Astrocyte (in vitro differentiated cells and primary cell): ENCODE results near the gene ALKBH3.

Experiments
- EZH2 ChIP-seq: IDR thresholded peaks from 2 replicates; pipeline ENCODE4 v1.6.1; 2012; ENCODE audit warnings: mild to moderate bottlenecking, low read length, inconsistent platforms; ENCODE audit not compliant: insufficient read depth
- TF ChIP-seq, protein P1 (sequence below): IDR thresholded peaks from 2 replicates; pipeline ENCODE4 v1.5.1; 2011; ENCODE audit warnings: low read depth, mild to moderate bottlenecking, inconsistent platforms, low read length, moderate library complexity; ENCODE audit not compliant: insufficient read depth

DNA sequence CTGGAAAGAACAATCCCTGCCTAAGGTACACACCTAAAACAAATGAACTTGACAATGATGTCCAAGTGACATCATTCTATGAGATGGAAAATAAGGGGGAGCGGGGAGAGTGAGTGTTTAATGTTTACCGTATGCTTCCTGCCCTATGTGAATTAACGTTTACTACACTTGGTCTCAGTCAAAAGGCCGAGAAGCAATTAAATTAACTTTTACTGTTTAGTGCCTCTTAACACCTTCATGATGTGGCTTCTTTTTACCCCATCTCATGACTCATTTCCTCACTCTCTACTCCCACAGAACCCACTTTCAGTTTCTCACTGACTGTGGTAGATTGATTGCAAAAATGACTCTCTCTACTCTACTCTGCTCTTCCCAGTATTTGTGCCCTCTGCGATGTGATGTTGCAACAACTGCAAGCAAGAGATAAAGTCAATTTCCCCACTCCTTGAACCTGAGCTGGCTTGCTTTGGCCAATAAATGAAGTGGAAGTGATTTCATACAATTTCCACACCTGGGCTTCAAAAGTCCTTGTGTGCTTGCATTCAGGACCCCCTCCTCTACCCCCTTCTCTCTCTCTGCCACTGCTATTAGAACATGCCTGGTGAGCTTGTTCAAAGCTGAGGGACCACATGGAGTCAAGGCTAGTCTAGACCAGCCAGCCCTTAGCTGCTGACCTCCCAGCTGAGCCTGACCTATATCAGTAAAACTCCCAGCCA, 11.6 kb upstream of the ALKBH3 start:
- TF ChIP-seq EZH2: no peak
- TF ChIP-seq, protein P1, sequence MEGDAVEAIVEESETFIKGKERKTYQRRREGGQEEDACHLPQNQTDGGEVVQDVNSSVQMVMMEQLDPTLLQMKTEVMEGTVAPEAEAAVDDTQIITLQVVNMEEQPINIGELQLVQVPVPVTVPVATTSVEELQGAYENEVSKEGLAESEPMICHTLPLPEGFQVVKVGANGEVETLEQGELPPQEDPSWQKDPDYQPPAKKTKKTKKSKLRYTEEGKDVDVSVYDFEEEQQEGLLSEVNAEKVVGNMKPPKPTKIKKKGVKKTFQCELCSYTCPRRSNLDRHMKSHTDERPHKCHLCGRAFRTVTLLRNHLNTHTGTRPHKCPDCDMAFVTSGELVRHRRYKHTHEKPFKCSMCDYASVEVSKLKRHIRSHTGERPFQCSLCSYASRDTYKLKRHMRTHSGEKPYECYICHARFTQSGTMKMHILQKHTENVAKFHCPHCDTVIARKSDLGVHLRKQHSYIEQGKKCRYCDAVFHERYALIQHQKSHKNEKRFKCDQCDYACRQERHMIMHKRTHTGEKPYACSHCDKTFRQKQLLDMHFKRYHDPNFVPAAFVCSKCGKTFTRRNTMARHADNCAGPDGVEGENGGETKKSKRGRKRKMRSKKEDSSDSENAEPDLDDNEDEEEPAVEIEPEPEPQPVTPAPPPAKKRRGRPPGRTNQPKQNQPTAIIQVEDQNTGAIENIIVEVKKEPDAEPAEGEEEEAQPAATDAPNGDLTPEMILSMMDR: no peak
